Hypothalamus (tissue), 51 donors: ENCODE results near the gene LOXHD1.
A peak's percentile ranks its signal among the peaks of the same experiment; 100 is the strongest.

Source experiments
- DNase-seq, 51 donors: peaks; one replicate each; lab custom pipeline; 2025; lab: John Stamatoyannopoulos, UW

LOXHD1 gene

GRCh38 chr18:46458472-46458871 is 198.5 kb downstream of the LOXHD1 start:
- no peak for DNase-seq

- DNase-seq, result no peak
These were observed 200.3 kb downstream of the LOXHD1 start for GRCh38 chr18:46456691-46457090.

GRCh38 chr18:46452820-46453219 is 204.2 kb downstream of the LOXHD1 start:
- DNase-seq, result no peak

- no peak for DNase-seq
These were observed 207.5 kb downstream of the LOXHD1 start for GRCh38 chr18:46449499-46449898.

GRCh38 chr18:46449033-46449432 is 208.0 kb downstream of the LOXHD1 start:
- no peak for DNase-seq

GRCh38 chr18:46448347-46448746 is 208.7 kb downstream of the LOXHD1 start:
- DNase-seq, result no peak

- no peak for DNase-seq
These were observed 209.2 kb downstream of the LOXHD1 start for GRCh38 chr18:46447792-46448191.

GRCh38 chr18:46447323-46447722 is 209.7 kb downstream of the LOXHD1 start:
- no peak for DNase-seq

- no peak for DNase-seq
These were observed 211.3 kb downstream of the LOXHD1 start for GRCh38 chr18:46445522-46446313.

GRCh38 chr18:46439037-46439436 is 218.0 kb downstream of the LOXHD1 start:
- no peak for DNase-seq

GRCh38 chr18:46437061-46437460 is 220.0 kb downstream of the LOXHD1 start:
- DNase-seq, result no peak

- no peak for DNase-seq
These were observed 220.4 kb downstream of the LOXHD1 start for GRCh38 chr18:46436621-46437020.

- DNase-seq, result no peak
These were observed 222.0 kb downstream of the LOXHD1 start for GRCh38 chr18:46435031-46435430.

- DNase-seq, result no peak
These were observed 222.4 kb downstream of the LOXHD1 start for GRCh38 chr18:46434629-46435028.

- no peak for DNase-seq
These were observed 223.7 kb downstream of the LOXHD1 start for GRCh38 chr18:46433121-46433826.

GRCh38 chr18:46431522-46432171 is 225.4 kb downstream of the LOXHD1 start:
- no peak for DNase-seq

GRCh38 chr18:46429649-46430224 is 227.3 kb downstream of the LOXHD1 start:
- DNase-seq, result no peak

GRCh38 chr18:46429130-46429529 is 227.9 kb downstream of the LOXHD1 start:
- DNase-seq, result no peak

GRCh38 chr18:46428368-46428767 is 228.7 kb downstream of the LOXHD1 start:
- no peak for DNase-seq

- DNase-seq, result peak in 1 of 51 donors; percentile 32
These were observed 229.6 kb downstream of the LOXHD1 start for GRCh38 chr18:46427216-46427995.
